ENCODE measurements around the gene CRYGD.
"Not testable (repeated sequence)": the region's sequence is repeated elsewhere in the genome, so short reads cannot be mapped to it uniquely, and the experiment has no call there.

CRYGD gene

GRCh38 chr2:208129744-208130711 lies 5.7 kb upstream of the CRYGD start, which contains the start of gene CRYGC:
CRYGC (minus strand) TSS chr2:208129828; CDS start chr2:208129792, 36 bp downstream.
- DNase-seq (ENCODE audit: low spot score), result no peak

- no peak for DNase-seq (ENCODE audit: low spot score)
Observed at GRCh38 chr2:208128136-208128535, 3.8 kb upstream of the CRYGD start.

GRCh38 chr2:208127090-208127489 lies 2.8 kb upstream of the CRYGD start:
- DNase-seq (ENCODE audit: low spot score), result no peak

- no peak for DNase-seq (ENCODE audit: low spot score)
Observed at GRCh38 chr2:208125251-208125650, 927 bp upstream of the CRYGD start.

GRCh38 chr2:208122248-208122647 lies 2.1 kb downstream of the CRYGD start:
- DNase-seq (ENCODE audit: low spot score), result no peak

GRCh38 chr2:208118918-208119317 lies 5.4 kb downstream of the CRYGD start:
- no peak for DNase-seq (ENCODE audit: low spot score)

- not testable (repeated sequence) for DNase-seq (ENCODE audit: low spot score)
Observed at GRCh38 chr2:208117390-208117789, 6.9 kb downstream of the CRYGD start.

- DNase-seq (ENCODE audit: low spot score), result no peak
Observed at GRCh38 chr2:208112969-208113368, 11.4 kb downstream of the CRYGD start.

GRCh38 chr2:208112273-208112745 lies 12.0 kb downstream of the CRYGD start:
- DNase-seq (ENCODE audit: low spot score), result not testable (repeated sequence)

GRCh38 chr2:208103616-208104015 lies 20.7 kb downstream of the CRYGD start:
- no peak for DNase-seq (ENCODE audit: low spot score)

- DNase-seq (ENCODE audit: low spot score), result peak; percentile 55
Observed at GRCh38 chr2:208101716-208102631, 22.4 kb downstream of the CRYGD start.

- DNase-seq (ENCODE audit: low spot score), result peak; percentile 77
Observed at GRCh38 chr2:208099682-208100470, 24.4 kb downstream of the CRYGD start.

- DNase-seq (ENCODE audit: low spot score), result not testable (repeated sequence)
Observed at GRCh38 chr2:208098701-208099100, 25.6 kb downstream of the CRYGD start.

GRCh38 chr2:208098267-208098666 lies 26.1 kb downstream of the CRYGD start:
- DNase-seq (ENCODE audit: low spot score), result no peak

GRCh38 chr2:208097801-208098200 lies 26.5 kb downstream of the CRYGD start:
- no peak for DNase-seq (ENCODE audit: low spot score)

- DNase-seq (ENCODE audit: low spot score), result no peak
Observed at GRCh38 chr2:208097313-208097712, 27.0 kb downstream of the CRYGD start.

GRCh38 chr2:208096080-208096479 lies 28.2 kb downstream of the CRYGD start:
- no peak for DNase-seq (ENCODE audit: low spot score)

- no peak for DNase-seq (ENCODE audit: low spot score)
Observed at GRCh38 chr2:208093128-208093527, 31.2 kb downstream of the CRYGD start.

- no peak for DNase-seq (ENCODE audit: low spot score)
Observed at GRCh38 chr2:208092093-208092832, 32.1 kb downstream of the CRYGD start.

GRCh38 chr2:208090420-208090819 lies 33.9 kb downstream of the CRYGD start:
- DNase-seq (ENCODE audit: low spot score), result no peak

GRCh38 chr2:208086029-208086428 lies 38.3 kb downstream of the CRYGD start:
- DNase-seq (ENCODE audit: low spot score), result no peak

Measured in SW480 (cell line).